Measurements from ENCODE around the gene PROX2. TPM values are rescaled to one million over a fixed set of nuclear protein-coding genes. Genes with fewer than 3 reads are reported as not detected.

Gene PROX2
- total and polyA plus RNA-seq, 2 donors (not counting 1 experiment from before 2014, with no cell fraction given): 0.03 to 0.07 TPM

DNA sequence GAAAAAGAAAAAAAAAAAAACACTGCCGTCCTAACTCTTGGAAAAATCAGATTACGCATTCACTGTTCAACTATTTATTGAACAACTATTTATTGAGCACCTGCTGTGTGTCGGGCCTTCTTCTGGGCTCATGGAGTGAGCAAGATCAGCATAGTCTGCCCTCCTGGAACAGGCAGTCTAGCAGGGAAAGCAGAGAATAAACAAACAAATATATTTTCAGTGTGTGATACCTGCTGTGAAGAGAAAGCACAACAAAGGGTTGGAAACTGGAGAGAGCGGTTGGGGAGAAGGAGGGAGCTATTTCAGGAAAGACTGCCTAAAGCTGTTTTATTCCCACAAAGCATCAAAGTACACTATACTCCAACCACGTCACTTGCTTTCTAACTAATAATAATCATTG, 10.8 kb downstream of the PROX2 start:
- TF ChIP-seq EZH2 (IDR thresholded peaks at IDR 0.05; ENCODE audit: borderline replicate concordance, insufficient read depth, low read depth, low read length, poor library complexity, severe bottlenecking): no peak
- TF ChIP-seq, protein P1, sequence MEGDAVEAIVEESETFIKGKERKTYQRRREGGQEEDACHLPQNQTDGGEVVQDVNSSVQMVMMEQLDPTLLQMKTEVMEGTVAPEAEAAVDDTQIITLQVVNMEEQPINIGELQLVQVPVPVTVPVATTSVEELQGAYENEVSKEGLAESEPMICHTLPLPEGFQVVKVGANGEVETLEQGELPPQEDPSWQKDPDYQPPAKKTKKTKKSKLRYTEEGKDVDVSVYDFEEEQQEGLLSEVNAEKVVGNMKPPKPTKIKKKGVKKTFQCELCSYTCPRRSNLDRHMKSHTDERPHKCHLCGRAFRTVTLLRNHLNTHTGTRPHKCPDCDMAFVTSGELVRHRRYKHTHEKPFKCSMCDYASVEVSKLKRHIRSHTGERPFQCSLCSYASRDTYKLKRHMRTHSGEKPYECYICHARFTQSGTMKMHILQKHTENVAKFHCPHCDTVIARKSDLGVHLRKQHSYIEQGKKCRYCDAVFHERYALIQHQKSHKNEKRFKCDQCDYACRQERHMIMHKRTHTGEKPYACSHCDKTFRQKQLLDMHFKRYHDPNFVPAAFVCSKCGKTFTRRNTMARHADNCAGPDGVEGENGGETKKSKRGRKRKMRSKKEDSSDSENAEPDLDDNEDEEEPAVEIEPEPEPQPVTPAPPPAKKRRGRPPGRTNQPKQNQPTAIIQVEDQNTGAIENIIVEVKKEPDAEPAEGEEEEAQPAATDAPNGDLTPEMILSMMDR (IDR thresholded peaks at IDR 0.05): no peak
- H3K4me2 ChIP-seq (replicated peaks; ENCODE audit: low read depth, low read length, poor library complexity, severe bottlenecking): no peak overlapping the region
- no CpG with 5 or more reads among the region's 5 CpGs for WGBS (ENCODE audit: insufficient coverage)
- no peaks in the 10 kb centered on the region for H3K9me3 ChIP-seq (ENCODE audit: control extremely low read depth in 1 of 3, control insufficient read depth in 2 of 3, insufficient read depth in 1 of 3, low read length in 2 of 3)
- ATAC-seq (ENCODE audit: low read depth) (no peak), DNase-seq (no peak)
- intact Hi-C loops (cut with micrococcal nuclease): no loop called here
- no peaks in the 10 kb centered on the region for H3K36me3 ChIP-seq (replicated peaks in 1 of 2; ENCODE audit: control extremely low read depth in 1 of 2, control insufficient read depth in 1 of 2, extremely low read depth in 1 of 2, insufficient read depth in 2 of 2, low read length in 1 of 2)
- H4K20me1 ChIP-seq (ENCODE audit: control insufficient read depth, insufficient read depth, low read length, poor library complexity, severe bottlenecking): no peaks in the 10 kb centered on the region
- POLR2A ChIA-PET: no interaction called here
- Mint-ChIP-seq H3K27me3 (no peaks in the 10 kb centered on the region), H3K27ac (no peak overlapping the region), H3K4me3 (no peak overlapping the region), H3K9me3 (ENCODE audit: insufficient read depth) (no peaks in the 10 kb centered on the region), H3K4me1 (peaks cover 7% of the 10 kb centered on the region)
- CTCF ChIA-PET: interaction anchor here (0.9 to 41.3 kb wide), 4 partner anchors 12 to 256 kb away, joined by 3 to 926 read pairs (median 138); partner anchors contain the start of genes DLST and PROX2
- H3K27ac ChIP-seq (ENCODE audit: low read length in 2 of 2): no peak overlapping the region
- no peak overlapping the region for H3K9ac ChIP-seq (ENCODE audit: low read length)
- no peaks in the 10 kb centered on the region for H3K27me3 ChIP-seq (replicated peaks in 1 of 4; ENCODE audit: control extremely low read depth in 1 of 4, control insufficient read depth in 3 of 4, insufficient read depth in 4 of 4, low read length in 3 of 4)
- H3K79me2 ChIP-seq (ENCODE audit: control insufficient read depth, insufficient read depth, low read length): no peaks in the 10 kb centered on the region
- H2AFZ ChIP-seq (ENCODE audit: insufficient read depth, low read depth, low read length, poor library complexity, severe bottlenecking): no peak overlapping the region
- H3K4me1 ChIP-seq (ENCODE audit: control insufficient read depth in 2 of 2, insufficient read depth in 2 of 2, low read length in 2 of 2): peaks cover 0 to 17% of the 10 kb centered on the region in 2 donors
- no peak overlapping the region for H3K4me3 ChIP-seq (ENCODE audit: control extremely low read depth in 1 of 5, extremely low read depth in 1 of 5, insufficient read depth in 1 of 5, low read depth in 2 of 5, low read length in 4 of 5)

DNA sequence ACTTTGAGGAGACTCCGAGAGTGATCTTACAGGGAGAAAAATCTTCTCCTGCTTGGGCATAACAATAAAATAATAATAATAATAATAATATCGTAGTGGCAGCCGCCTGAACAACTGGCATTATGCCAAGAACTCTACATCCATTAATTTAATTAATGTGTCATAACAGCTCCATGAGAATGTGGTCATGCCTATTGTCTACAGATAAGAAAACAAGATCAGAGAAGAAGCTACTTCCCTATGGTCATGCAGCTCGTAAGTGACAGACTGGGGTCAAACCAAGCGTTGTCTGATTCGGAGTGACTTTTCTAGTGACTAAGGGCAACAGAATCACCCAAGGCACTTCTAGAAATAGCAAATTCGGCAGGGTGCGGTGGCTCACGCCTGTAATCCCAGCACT, 11.7 kb downstream of the PROX2 start:
- WGBS (ENCODE audit: insufficient coverage): 95% methylated on average over 6 of the region's 9 CpGs
- Histone ChIP-seq H3K9me3 (ENCODE audit: control extremely low read depth in 1 of 3, control insufficient read depth in 2 of 3, insufficient read depth in 1 of 3, low read length in 2 of 3) (no peaks in the 10 kb centered on the region), H4K20me1 (ENCODE audit: control insufficient read depth, insufficient read depth, low read length, poor library complexity, severe bottlenecking) (no peaks in the 10 kb centered on the region), H3K27me3 (replicated peaks in 1 of 4; ENCODE audit: control extremely low read depth in 1 of 4, control insufficient read depth in 3 of 4, insufficient read depth in 4 of 4, low read length in 3 of 4) (no peaks in the 10 kb centered on the region), H3K79me2 (ENCODE audit: control insufficient read depth, insufficient read depth, low read length) (no peaks in the 10 kb centered on the region), H3K27ac (ENCODE audit: low read length in 2 of 2) (no peak overlapping the region), H3K4me3 (ENCODE audit: control extremely low read depth in 1 of 5, extremely low read depth in 1 of 5, insufficient read depth in 1 of 5, low read depth in 2 of 5, low read length in 4 of 5) (no peak overlapping the region), H3K9ac (ENCODE audit: low read length) (no peak overlapping the region), H2AFZ (ENCODE audit: insufficient read depth, low read depth, low read length, poor library complexity, severe bottlenecking) (no peak overlapping the region), H3K4me1 (ENCODE audit: control insufficient read depth in 2 of 2, insufficient read depth in 2 of 2, low read length in 2 of 2) (peaks cover 0 to 17% of the 10 kb centered on the region in 2 donors), H3K36me3 (replicated peaks in 1 of 2; ENCODE audit: control extremely low read depth in 1 of 2, control insufficient read depth in 1 of 2, extremely low read depth in 1 of 2, insufficient read depth in 2 of 2, low read length in 1 of 2) (no peaks in the 10 kb centered on the region), H3K4me2 (replicated peaks; ENCODE audit: low read depth, low read length, poor library complexity, severe bottlenecking) (no peak overlapping the region)
- DNase-seq (no peak), ATAC-seq (ENCODE audit: low read depth) (no peak)
- H3K9me3 Mint-ChIP-seq (ENCODE audit: insufficient read depth): no peaks in the 10 kb centered on the region
- peaks cover 7% of the 10 kb centered on the region for H3K4me1 Mint-ChIP-seq
- H3K27me3 Mint-ChIP-seq: no peaks in the 10 kb centered on the region
- intact Hi-C loops (cut with micrococcal nuclease): no loop called here
- ChIA-PET POLR2A (no interaction called here), CTCF (interaction anchor here (7.5 to 41.3 kb wide), 4 partner anchors 13 to 224 kb away, joined by 82 to 926 read pairs (median 168); partner anchors contain the start of genes DLST and PROX2)
- H3K4me3 Mint-ChIP-seq: no peak overlapping the region
- TF ChIP-seq, protein P1 (IDR thresholded peaks at IDR 0.05): no peak
- no peak for TF ChIP-seq EZH2 (IDR thresholded peaks at IDR 0.05; ENCODE audit: borderline replicate concordance, insufficient read depth, low read depth, low read length, poor library complexity, severe bottlenecking)
- no peak overlapping the region for H3K27ac Mint-ChIP-seq

Measured in B cell (primary cell).